HepG2 (cell line): ENCODE data around the gene FCHO2. TPM values are rescaled to one million over a fixed set of nuclear protein-coding genes. Genes with fewer than 3 reads are reported as not detected.
A peak's percentile ranks its signal among the peaks of the same experiment; 100 is the strongest.

Experiments
- DNMT1 ChIP-seq: sonication (generic); formaldehyde crosslinking; IDR thresholded peaks from 2 replicates; pipeline ENCODE4 v1.5.1; 2020; ENCODE audit warnings: mild to moderate bottlenecking, missing genetic modification reagents
- GABPB1 ChIP-seq: IDR thresholded peaks from 2 replicates; pipeline ENCODE4 v1.6.1; 2016; ENCODE audit warnings: mild to moderate bottlenecking, missing genetic modification reagents, moderate library complexity, missing compliant biosample characterization
- HDAC6 ChIP-seq: fragments of 200-600 bp; sonication (generic); IDR thresholded peaks from 2 replicates; pipeline ENCODE4 v1.7.0; 2017; ENCODE audit warnings: mild to moderate bottlenecking, antibody characterized with exemption, low read length, low read depth
- MBNL3 ChIP-seq: fragments of 250-450 bp; sonication (Bioruptor Pico); conservative IDR thresholded peaks from 2 replicates; pipeline ENCODE4 v1.8.0; 2022; ENCODE audit warnings: mild to moderate bottlenecking, inconsistent platforms
- MIER3 ChIP-seq: IDR thresholded peaks from 2 replicates; pipeline ENCODE4 v1.6.1; 2016; ENCODE audit warnings: missing compliant biosample characterization, borderline replicate concordance
- MYPOP ChIP-seq: sonication (generic); formaldehyde crosslinking; IDR thresholded peaks from 2 replicates; pipeline ENCODE4 v1.8.1; 2023; ENCODE audit warnings: mild to moderate bottlenecking, moderate library complexity, missing genetic modification reagents
- NCOA5 ChIP-seq: sonication (generic); formaldehyde crosslinking; IDR thresholded peaks from 2 replicates; pipeline ENCODE4 v1.4.0; 2020; ENCODE audit warnings: missing genetic modification reagents
- PHF8 ChIP-seq: sonication (generic); formaldehyde crosslinking; IDR thresholded peaks from 2 replicates; pipeline ENCODE4 v1.5.0; 2020; ENCODE audit warnings: missing genetic modification reagents
- REST ChIP-seq, 2 experiments: IDR thresholded peaks; 2 replicates each; pipeline ENCODE4 v1.6.1; 2011 to 2012; ENCODE audit warnings: low read length in 2 of 2, borderline replicate concordance in 1 of 2, low read depth in 1 of 2, mild to moderate bottlenecking in 1 of 2, moderate library complexity in 1 of 2
- SMARCC2 ChIP-seq: fragments of 450-650 bp; IDR thresholded peaks from 2 replicates; pipeline ENCODE4 v1.6.1; 2017; ENCODE audit warnings: antibody characterized with exemption, mild to moderate bottlenecking
- TEAD3 ChIP-seq: optimal IDR thresholded peaks from 2 replicates; pipeline ENCODE3; 2016; ENCODE audit warnings: borderline replicate concordance
- UBTF ChIP-seq: sonication (generic); formaldehyde crosslinking; IDR thresholded peaks from 2 replicates; pipeline ENCODE4 v1.4.0; 2020; ENCODE audit warnings: mild to moderate bottlenecking, missing genetic modification reagents
- ZBTB21 ChIP-seq: sonication (generic); formaldehyde crosslinking; IDR thresholded peaks from 2 replicates; pipeline ENCODE4 v1.4.0; 2020; ENCODE audit warnings: missing genetic modification reagents
- ZBTB7A ChIP-seq: sonication (generic); formaldehyde crosslinking; IDR thresholded peaks from 2 replicates; pipeline ENCODE4 v1.8.0; 2022; ENCODE audit warnings: mild to moderate bottlenecking, missing genetic modification reagents
- ZNF263 ChIP-seq: sonication (generic); formaldehyde crosslinking; IDR thresholded peaks from 2 replicates; pipeline ENCODE4 v1.4.0; 2020; ENCODE audit warnings: missing genetic modification reagents
- ZNF3 ChIP-seq: IDR thresholded peaks from 2 replicates; pipeline ENCODE4 v1.7.0; 2017; ENCODE audit warnings: inconsistent platforms
- ZNF724P ChIP-seq: sonication (generic); formaldehyde crosslinking; IDR thresholded peaks from 2 replicates; pipeline ENCODE4 v1.8.0; 2022; ENCODE audit warnings: missing genetic modification reagents, borderline replicate concordance
- ZNF800 ChIP-seq: sonication (generic); formaldehyde crosslinking; IDR thresholded peaks from 2 replicates; pipeline ENCODE4 v1.4.0; 2020; ENCODE audit warnings: missing genetic modification reagents
- ZNF891 ChIP-seq: sonication (generic); formaldehyde crosslinking; IDR thresholded peaks from 2 replicates; pipeline ENCODE4 v1.5.0; 2020; ENCODE audit warnings: mild to moderate bottlenecking, missing genetic modification reagents
- ZSCAN5A ChIP-seq: sonication (generic); formaldehyde crosslinking; IDR thresholded peaks from 2 replicates; pipeline ENCODE4 v1.8.0; 2022; ENCODE audit warnings: mild to moderate bottlenecking, missing genetic modification reagents, borderline replicate concordance
- polyA plus RNA-seq, 8 experiments: library from polyadenylated mRNA; depleted of rRNA in 3 of 8; stranded (reverse) in 7 of 8; unstranded in 1 of 8; fragments of >200 nt; fragmentation: Illumina TruSeq in 4 of 8; extraction: Trizol in 4 of 8; gene quantifications; 2 replicates each; pipeline versions ENCODE4 v1.2.1 to v1.2.3, GENCODE V29; 2011 to 2016; ENCODE audit warnings: low read depth in 4 of 8, missing spikeins in 1 of 8, mixed read lengths in 1 of 8; ENCODE audit not compliant: insufficient read depth in 1 of 8
- total RNA-seq, 5 experiments: library from RNA; depleted of rRNA; stranded (reverse); fragments of >200 nt; fragmentation: Illumina TruSeq; extraction: Trizol; gene quantifications; 2 replicates each; pipeline ENCODE4 v1.2.3, GENCODE V29; 2016; ENCODE audit warnings: low read depth in 1 of 5

Gene FCHO2
- total and polyA plus RNA-seq, 2 of the 13 experiments (the other 11 are each of a cell fraction or from before 2014, with no cell fraction given), result 11.6 to 17.3 TPM

- TF ChIP-seq ZNF724P (CRISPR knock-in tag) (peak; percentile 62; the same call in 1 of the 2 replicates), NCOA5 (no peak), PHF8 (CRISPR knock-in tag) (peak; percentile 85), ZSCAN5A (CRISPR knock-in tag) (no peak), SMARCC2 (no peak), GABPB1 (CRISPR knock-in tag) (peak; percentile 63), TEAD3 (peak; percentile 79), HDAC6 (no peak), MIER3 (0 out of 2 replicates have a peak, but pooled peaks have one; percentile 21), DNMT1 (CRISPR knock-in tag) (peak; percentile 66; the same call in 1 of the 2 replicates), ZNF263 (CRISPR knock-in tag) (no peak), MYPOP (CRISPR knock-in tag) (peak; percentile 85), ZNF800 (peak; percentile 54; the same call in 1 of the 2 replicates), ZNF891 (0 out of 2 replicates have a peak, but pooled peaks have one; percentile 38), ZNF3 (CRISPR knock-in tag) (no peak), MBNL3 (CRISPR knock-in tag) (no peak), ZBTB7A (peak; percentile 42; the same call in 1 of the 2 replicates), REST (IDR thresholded peaks at IDR 0.05; ENCODE audit: borderline replicate concordance in 1 of 2, low read depth in 1 of 2, low read length in 2 of 2) (no peak), ZBTB21 (CRISPR knock-in tag) (no peak), UBTF (CRISPR knock-in tag) (peak; percentile 92; the same call in 1 of the 2 replicates)
These were observed at the start of gene FCHO2 (continued) for GRCh38 chr5:72955768-72956323.
